Fibroblast of skin of back (primary cell): Measurements from ENCODE around the gene RERE.
"Not testable (repeated sequence)": the region's sequence is repeated elsewhere in the genome, so short reads cannot be mapped to it uniquely, and the experiment has no call there.

Experiments used
- DNase-seq: peaks from one replicate; pipeline ENCODE4 v3.0.0-alpha.2; 2013

RERE gene

GRCh38 chr1:8503842-8504241 is 313.6 kb downstream of the RERE start:
- DNase-seq = no peak

GRCh38 chr1:8502949-8503348 is 314.5 kb downstream of the RERE start:
- not testable (repeated sequence) for DNase-seq

- no peak for DNase-seq
These were observed 320.1 kb downstream of the RERE start for GRCh38 chr1:8497210-8497819.

GRCh38 chr1:8496473-8496872 is 321.0 kb downstream of the RERE start:
- DNase-seq = no peak

- DNase-seq = no peak
These were observed 321.5 kb downstream of the RERE start for GRCh38 chr1:8495928-8496401.

- no peak for DNase-seq
These were observed 322.8 kb downstream of the RERE start for GRCh38 chr1:8494681-8495080.

GRCh38 chr1:8493916-8494540 is 323.4 kb downstream of the RERE start:
- no peak for DNase-seq

GRCh38 chr1:8487249-8487648 is 330.2 kb downstream of the RERE start:
- no peak for DNase-seq

GRCh38 chr1:8486047-8486446 is 331.4 kb downstream of the RERE start:
- no peak for DNase-seq

GRCh38 chr1:8483586-8483985 is 333.9 kb downstream of the RERE start:
- DNase-seq = no peak

- peak; percentile 67 for DNase-seq
These were observed 334.5 kb downstream of the RERE start for GRCh38 chr1:8482979-8483381.

- peak; percentile 25 for DNase-seq
These were observed 335.6 kb downstream of the RERE start for GRCh38 chr1:8481650-8482380.

GRCh38 chr1:8478566-8478965 is 338.9 kb downstream of the RERE start:
- DNase-seq = no peak

- no peak for DNase-seq
These were observed 339.5 kb downstream of the RERE start for GRCh38 chr1:8477983-8478362.

GRCh38 chr1:8477166-8477982 is 340.1 kb downstream of the RERE start:
- peak; percentile 70 for DNase-seq

GRCh38 chr1:8476006-8476405 is 341.4 kb downstream of the RERE start:
- no peak for DNase-seq

- no peak for DNase-seq
These were observed 343.1 kb downstream of the RERE start for GRCh38 chr1:8474369-8474768.

GRCh38 chr1:8473891-8474300 is 343.5 kb downstream of the RERE start:
- no peak for DNase-seq

GRCh38 chr1:8473121-8473875 is 344.1 kb downstream of the RERE start:
- DNase-seq = no peak

- no peak for DNase-seq
These were observed 344.8 kb downstream of the RERE start for GRCh38 chr1:8472668-8473067.

- DNase-seq = no peak
These were observed 346.0 kb downstream of the RERE start for GRCh38 chr1:8471451-8471850.

- no peak for DNase-seq
These were observed 348.7 kb downstream of the RERE start for GRCh38 chr1:8468751-8469150.
